GM18907 (cell line): Measurements from ENCODE around the gene EGR4.

Source experiments
- ATAC-seq: cut with Tn5 transposase; IDR thresholded peaks from one replicate; pipeline ENCODE4 v1.9.1; 2021; ENCODE audit warnings: mild to moderate bottlenecking, moderate library complexity; ENCODE audit not compliant: unreplicated experiment

The EGR4 gene

GRCh38 chr2:73290049-73290839 lies 3.1 kb downstream of the EGR4 start:
- no peak for ATAC-seq

GRCh38 chr2:73289304-73289703 lies 4.0 kb downstream of the EGR4 start:
- ATAC-seq: no peak

GRCh38 chr2:73286134-73286655 lies 7.2 kb downstream of the EGR4 start:
- no peak for ATAC-seq

- peak; percentile 65 for ATAC-seq
These were observed 8.1 kb downstream of the EGR4 start for GRCh38 chr2:73285159-73285739.

GRCh38 chr2:73284296-73285158 lies 8.8 kb downstream of the EGR4 start, which contains the start of gene FBXO41:
TSS of gene FBXO41 (minus strand) at chr2:73284478. CDS start at chr2:73269630, 14,848 bp downstream.
- peak; percentile 79 for ATAC-seq

- ATAC-seq: peak; percentile 18
These were observed 9.6 kb downstream of the EGR4 start for GRCh38 chr2:73283545-73284295.

GRCh38 chr2:73282924-73283544 lies 10.3 kb downstream of the EGR4 start:
- ATAC-seq: no peak

GRCh38 chr2:73281244-73281643 lies 12.1 kb downstream of the EGR4 start:
- ATAC-seq: no peak

GRCh38 chr2:73279852-73280251 lies 13.5 kb downstream of the EGR4 start:
- no peak for ATAC-seq

- ATAC-seq: no peak
These were observed 21.1 kb downstream of the EGR4 start for GRCh38 chr2:73272270-73272669.

- no peak for ATAC-seq
These were observed 23.5 kb downstream of the EGR4 start for GRCh38 chr2:73269686-73270465.

GRCh38 chr2:73268830-73269685 lies 24.3 kb downstream of the EGR4 start:
- ATAC-seq: no peak

GRCh38 chr2:73268366-73268829 lies 24.9 kb downstream of the EGR4 start:
- no peak for ATAC-seq

GRCh38 chr2:73267008-73267407 lies 26.3 kb downstream of the EGR4 start:
- ATAC-seq: no peak

- ATAC-seq: no peak
These were observed 27.1 kb downstream of the EGR4 start for GRCh38 chr2:73266061-73266901.

GRCh38 chr2:73265298-73266060 lies 27.9 kb downstream of the EGR4 start:
- no peak for ATAC-seq

- no peak for ATAC-seq
These were observed 28.6 kb downstream of the EGR4 start for GRCh38 chr2:73264783-73265182.
